GM19452 (cell line): ENCODE measurements around the gene ALG12.
"Not testable (repeated sequence)": the region's sequence is repeated elsewhere in the genome, so short reads cannot be mapped to it uniquely, and the experiment has no call there.

Experiments
- ATAC-seq: cut with Tn5 transposase; IDR thresholded peaks from one replicate; pipeline ENCODE4 v1.9.1; 2021; ENCODE audit not compliant: unreplicated experiment

The ALG12 gene

GRCh38 chr22:49947296-49947622 is 29.0 kb upstream of the ALG12 start:
- no peak for ATAC-seq

- no peak for ATAC-seq
These were observed 28.5 kb upstream of the ALG12 start for GRCh38 chr22:49946612-49947295.

GRCh38 chr22:49945042-49945794 is 27.0 kb upstream of the ALG12 start:
- not testable (repeated sequence) for ATAC-seq

- no peak for ATAC-seq
These were observed 26.2 kb upstream of the ALG12 start for GRCh38 chr22:49944399-49944891.

- no peak for ATAC-seq
These were observed 25.6 kb upstream of the ALG12 start for GRCh38 chr22:49943771-49944398.

GRCh38 chr22:49943405-49943765 is 25.1 kb upstream of the ALG12 start:
- no peak for ATAC-seq

- no peak for ATAC-seq
These were observed 24.5 kb upstream of the ALG12 start for GRCh38 chr22:49942565-49943404.

- ATAC-seq, result no peak
These were observed 23.5 kb upstream of the ALG12 start for GRCh38 chr22:49941507-49942316.

GRCh38 chr22:49938565-49939136 is 20.4 kb upstream of the ALG12 start:
- ATAC-seq, result no peak

- ATAC-seq, result no peak
These were observed 19.7 kb upstream of the ALG12 start for GRCh38 chr22:49937758-49938564.

GRCh38 chr22:49936973-49937757 is 18.9 kb upstream of the ALG12 start:
- no peak for ATAC-seq

- peak; percentile 64 for ATAC-seq
These were observed 18.1 kb upstream of the ALG12 start for GRCh38 chr22:49936018-49936972.

GRCh38 chr22:49935561-49935960 is 17.3 kb upstream of the ALG12 start:
- no peak for ATAC-seq

GRCh38 chr22:49934891-49935557 is 16.8 kb upstream of the ALG12 start:
- ATAC-seq, result no peak

- no peak for ATAC-seq
These were observed 16.1 kb upstream of the ALG12 start for GRCh38 chr22:49934160-49934890.
